Astrocyte (in vitro differentiated cells and primary cell): ENCODE data around the gene LRRC53. TPM values are rescaled to one million over a fixed set of nuclear protein-coding genes. Genes with fewer than 3 reads are reported as not detected.

Experiments used
- DNase-seq: peaks from one replicate; pipeline ENCODE4 v3.0.0-alpha.2; 2010; ENCODE audit warnings: low read depth
- FAIRE-seq: peaks from 2 replicates; lab custom pipeline; 2011; peaks lifted over from hg19 to GRCh38; lab: Jason Lieb, UNC
- H2AFZ ChIP-seq: 2 replicates; pipeline ENCODE4 v1.6.0; 2012; ENCODE audit warnings: low read depth, low read length, inconsistent platforms
- H3K27ac ChIP-seq: 2 replicates; pipeline ENCODE4 v1.5.1; 2011; ENCODE audit warnings: low read depth, low read length, inconsistent platforms
- H3K27me3 ChIP-seq: 2 replicates; pipeline ENCODE4 v1.6.0; 2011; ENCODE audit warnings: low read length, inconsistent platforms; ENCODE audit not compliant: insufficient read depth
- H3K36me3 ChIP-seq: 2 replicates; pipeline ENCODE4 v1.5.1; 2011; ENCODE audit warnings: low read length, inconsistent platforms; ENCODE audit not compliant: insufficient read depth
- H3K4me1 ChIP-seq: 2 replicates; pipeline ENCODE4 v1.5.1; 2011; ENCODE audit warnings: low read length, inconsistent platforms; ENCODE audit not compliant: insufficient read depth
- H3K4me2 ChIP-seq: 2 replicates; pipeline ENCODE4 v1.6.0; 2012; ENCODE audit warnings: low read length, inconsistent platforms
- H3K4me3 ChIP-seq: 2 replicates; pipeline ENCODE4 v1.5.1; 2011; ENCODE audit warnings: low read depth, mild to moderate bottlenecking, low read length, inconsistent platforms; ENCODE audit not compliant: insufficient read depth
- H3K79me2 ChIP-seq: 2 replicates; pipeline ENCODE4 v1.6.0; 2012; ENCODE audit warnings: mild to moderate bottlenecking, low read length, inconsistent platforms; ENCODE audit not compliant: insufficient read depth
- H3K9ac ChIP-seq: 2 replicates; pipeline ENCODE4 v1.6.0; 2012; ENCODE audit warnings: mild to moderate bottlenecking, low read length, inconsistent platforms
- H3K9me3 ChIP-seq: 2 replicates; pipeline ENCODE4 v1.5.1; 2012; ENCODE audit warnings: low read depth, mild to moderate bottlenecking, low read length, inconsistent platforms; ENCODE audit not compliant: insufficient read depth
- H4K20me1 ChIP-seq: 2 replicates; pipeline ENCODE4 v1.6.0; 2012; ENCODE audit warnings: low read length, inconsistent platforms; ENCODE audit not compliant: insufficient read depth
- H3K27ac Mint-ChIP-seq: one replicate; pipeline ENCODE4 v1.8.0; 2021; ENCODE audit warnings: mild to moderate bottlenecking, mixed read lengths; ENCODE audit not compliant: unreplicated experiment
- H3K27me3 Mint-ChIP-seq: one replicate; pipeline ENCODE4 v1.8.0; 2021; ENCODE audit warnings: low read depth, mixed read lengths; ENCODE audit not compliant: unreplicated experiment
- H3K36me3 Mint-ChIP-seq: one replicate; pipeline ENCODE4 v1.8.0; 2021; ENCODE audit warnings: low read depth, mixed read lengths; ENCODE audit not compliant: unreplicated experiment
- H3K4me1 Mint-ChIP-seq: one replicate; pipeline ENCODE4 v1.8.0; 2021; ENCODE audit warnings: low read depth, mixed read lengths; ENCODE audit not compliant: unreplicated experiment
- H3K4me3 Mint-ChIP-seq: one replicate; pipeline ENCODE4 v1.8.0; 2021; ENCODE audit warnings: mild to moderate bottlenecking, moderate library complexity, mixed read lengths; ENCODE audit not compliant: unreplicated experiment
- H3K9me3 Mint-ChIP-seq: one replicate; pipeline ENCODE4 v1.8.0; 2021; ENCODE audit warnings: mild to moderate bottlenecking, mixed read lengths; ENCODE audit not compliant: unreplicated experiment
- EZH2 ChIP-seq: IDR thresholded peaks from 2 replicates; pipeline ENCODE4 v1.6.1; 2012; ENCODE audit warnings: mild to moderate bottlenecking, low read length, inconsistent platforms; ENCODE audit not compliant: insufficient read depth
- total RNA-seq: library from RNA; stranded (reverse); gene quantifications from 2 replicates; pipeline ENCODE4 v1.2.1, GENCODE V29; 2021
- TF ChIP-seq, protein P1 (sequence below): IDR thresholded peaks from 2 replicates; pipeline ENCODE4 v1.5.1; 2011; ENCODE audit warnings: low read depth, mild to moderate bottlenecking, inconsistent platforms, low read length, moderate library complexity; ENCODE audit not compliant: insufficient read depth

Gene LRRC53
- total RNA-seq, 1 donor from 2014 or later, result not detected

- H3K27me3 ChIP-seq, result no peaks in the 10 kb centered on the region
- Mint-ChIP-seq H3K9me3 (no peaks in the 10 kb centered on the region), H3K36me3 (no peaks in the 10 kb centered on the region), H3K4me3 (no peak overlapping the region), H3K4me1 (peaks cover 36% of the 10 kb centered on the region), H3K27me3 (no peaks in the 10 kb centered on the region), H3K27ac (peak overlapping the region; percentile 71)
- H3K36me3 ChIP-seq, result no peaks in the 10 kb centered on the region
- H2AFZ ChIP-seq, result no peak overlapping the region
- FAIRE-seq (no peak), DNase-seq (peak; percentile 85)
- no peaks in the 10 kb centered on the region for H3K79me2 ChIP-seq
- H3K4me2 ChIP-seq, result peak overlapping the region; percentile 14
- peaks cover 18% of the 10 kb centered on the region for H3K4me1 ChIP-seq
- H3K9ac ChIP-seq, result no peak overlapping the region
- no peak overlapping the region for H3K4me3 ChIP-seq
- no peaks in the 10 kb centered on the region for H4K20me1 ChIP-seq
- no peak overlapping the region for H3K27ac ChIP-seq
- TF ChIP-seq, protein P1, sequence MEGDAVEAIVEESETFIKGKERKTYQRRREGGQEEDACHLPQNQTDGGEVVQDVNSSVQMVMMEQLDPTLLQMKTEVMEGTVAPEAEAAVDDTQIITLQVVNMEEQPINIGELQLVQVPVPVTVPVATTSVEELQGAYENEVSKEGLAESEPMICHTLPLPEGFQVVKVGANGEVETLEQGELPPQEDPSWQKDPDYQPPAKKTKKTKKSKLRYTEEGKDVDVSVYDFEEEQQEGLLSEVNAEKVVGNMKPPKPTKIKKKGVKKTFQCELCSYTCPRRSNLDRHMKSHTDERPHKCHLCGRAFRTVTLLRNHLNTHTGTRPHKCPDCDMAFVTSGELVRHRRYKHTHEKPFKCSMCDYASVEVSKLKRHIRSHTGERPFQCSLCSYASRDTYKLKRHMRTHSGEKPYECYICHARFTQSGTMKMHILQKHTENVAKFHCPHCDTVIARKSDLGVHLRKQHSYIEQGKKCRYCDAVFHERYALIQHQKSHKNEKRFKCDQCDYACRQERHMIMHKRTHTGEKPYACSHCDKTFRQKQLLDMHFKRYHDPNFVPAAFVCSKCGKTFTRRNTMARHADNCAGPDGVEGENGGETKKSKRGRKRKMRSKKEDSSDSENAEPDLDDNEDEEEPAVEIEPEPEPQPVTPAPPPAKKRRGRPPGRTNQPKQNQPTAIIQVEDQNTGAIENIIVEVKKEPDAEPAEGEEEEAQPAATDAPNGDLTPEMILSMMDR, result no peak
- no peak for TF ChIP-seq EZH2
- no peaks in the 10 kb centered on the region for H3K9me3 ChIP-seq
Observed at GRCh38 chr1:74427681-74428080, 84.7 kb downstream of the LRRC53 start.

DNA sequence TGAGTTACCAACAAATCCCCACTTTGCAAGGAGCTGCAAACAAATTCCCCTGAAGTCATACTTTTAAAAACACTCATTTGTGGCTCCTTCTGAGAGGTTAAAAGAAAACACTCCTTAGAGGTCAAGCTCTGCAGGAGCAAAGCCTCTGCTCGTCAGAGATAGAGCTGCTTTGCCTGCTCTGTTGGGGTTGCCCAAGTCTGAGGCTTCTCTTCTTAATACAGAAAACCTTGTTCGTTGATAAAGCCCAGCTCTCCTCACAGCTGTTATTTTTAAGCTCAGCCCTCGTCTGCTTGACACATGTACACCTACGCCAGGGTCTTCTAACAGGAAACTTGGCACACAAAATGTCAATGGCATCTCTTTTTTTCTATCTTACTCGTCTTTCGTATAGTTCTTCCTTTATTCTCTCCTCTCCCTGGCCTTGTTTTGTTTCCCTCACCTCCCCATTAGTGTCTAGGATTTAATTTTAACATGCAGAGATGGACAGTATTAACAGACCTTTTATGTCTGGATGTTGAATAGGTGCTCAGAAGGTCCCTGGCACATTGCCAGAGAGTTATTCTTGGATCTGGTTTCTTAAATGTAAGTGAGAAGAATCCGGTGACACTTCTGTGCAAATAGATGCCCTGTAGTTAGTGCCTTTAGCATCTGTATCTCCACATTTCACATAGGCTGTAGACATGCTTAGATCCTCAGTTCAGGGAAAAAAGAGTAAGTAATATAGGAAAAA, 86.0 kb downstream of the LRRC53 start:
- Histone ChIP-seq H3K27ac (peak overlapping the region; percentile 16), H2AFZ (no peak overlapping the region), H3K9ac (peak overlapping the region; percentile 21), H3K4me2 (peak overlapping the region; percentile 56), H3K79me2 (no peaks in the 10 kb centered on the region), H3K4me3 (no peak overlapping the region), H4K20me1 (no peaks in the 10 kb centered on the region), H3K36me3 (no peaks in the 10 kb centered on the region), H3K4me1 (peaks cover 18% of the 10 kb centered on the region), H3K27me3 (no peaks in the 10 kb centered on the region), H3K9me3 (no peaks in the 10 kb centered on the region)
- Mint-ChIP-seq H3K27me3 (no peaks in the 10 kb centered on the region), H3K36me3 (no peaks in the 10 kb centered on the region), H3K4me3 (no peak overlapping the region), H3K9me3 (no peaks in the 10 kb centered on the region), H3K4me1 (peaks cover 38% of the 10 kb centered on the region), H3K27ac (peak overlapping the region; percentile 70)
- DNase-seq, result peak; percentile 5
- no peak for FAIRE-seq
- TF ChIP-seq, protein P1, result no peak
- TF ChIP-seq EZH2, result no peak

GRCh38 chr1:74425676-74426075, 86.7 kb downstream of the LRRC53 start:
- Histone ChIP-seq H2AFZ (no peak overlapping the region), H3K9ac (no peak overlapping the region), H3K9me3 (no peaks in the 10 kb centered on the region), H3K79me2 (no peaks in the 10 kb centered on the region), H3K4me3 (no peak overlapping the region), H3K27me3 (no peaks in the 10 kb centered on the region), H3K4me1 (peaks cover 18% of the 10 kb centered on the region), H4K20me1 (no peaks in the 10 kb centered on the region), H3K27ac (peak overlapping the region; percentile 16), H3K36me3 (no peaks in the 10 kb centered on the region), H3K4me2 (peak overlapping the region; percentile 56)
- Mint-ChIP-seq H3K9me3 (no peaks in the 10 kb centered on the region), H3K4me3 (peak overlapping the region; percentile 13), H3K36me3 (no peaks in the 10 kb centered on the region), H3K4me1 (peaks cover 37% of the 10 kb centered on the region), H3K27me3 (no peaks in the 10 kb centered on the region), H3K27ac (peak overlapping the region; percentile 70)
- FAIRE-seq, result no peak
- peak; percentile 40 for DNase-seq
- TF ChIP-seq EZH2, result no peak
- TF ChIP-seq, protein P1, result no peak
